GM23248 (cell line): ENCODE data around the gene CHN2.

Experiments used
- EZH2 ChIP-seq: fragments of 200-600 bp; sonication (generic); IDR thresholded peaks from 2 replicates; pipeline ENCODE4 v1.6.1; 2018; ENCODE audit warnings: antibody characterized with exemption, mild to moderate bottlenecking; ENCODE audit not compliant: insufficient read depth, poor library complexity, severe bottlenecking
- EZH2phosphoT487 ChIP-seq: fragments of 200-600 bp; sonication (generic); IDR thresholded peaks from 2 replicates; pipeline ENCODE4 v1.6.1; 2018; ENCODE audit warnings: antibody characterized with exemption, moderate library complexity, mild to moderate bottlenecking, low read depth; ENCODE audit not compliant: insufficient read depth

- TF ChIP-seq EZH2phosphoT487 (no peak), EZH2 (no peak)
Observed at GRCh38 chr7:29281782-29282541, 87.4 kb downstream of the CHN2 start.
